HCT116 (cell line): ENCODE measurements around the gene CDH13. TPM values are rescaled to one million over a fixed set of nuclear protein-coding genes. Genes with fewer than 3 reads are reported as not detected.

Experiments
- ATAC-seq: fragments of 200-7000 bp; cut with Tn5 transposase; 2 replicates; pipeline ENCODE4 v1.9.1; 2020; ENCODE audit warnings: mild to moderate bottlenecking, moderate library complexity
- BruUV-seq: library from RNA; stranded (reverse); fragments of 400-500 nt; replicated peaks from 2 replicates; lab custom pipeline; 2021; lab: Mats Ljungman, UMichigan
- CTCF ChIA-PET: fragments of 300-600 bp; sonication (Branson Sonifier 250); formaldehyde crosslinking; loops from one replicate; lab custom pipeline; 2021; ENCODE audit warnings: antibody characterized with exemption; lab: Charles Lee
- POLR2A ChIA-PET: fragments of 300-600, 350-600 bp; sonication (Branson Sonifier 250); formaldehyde crosslinking; loops from one replicate; lab custom pipeline; 2021; ENCODE audit warnings: antibody characterized with exemption; lab: Charles Lee
- RAD21 ChIA-PET, 2 experiments: fragments of 300-600 bp; sonication (Branson Sonifier 250); formaldehyde crosslinking; loops; one replicate each; lab custom pipeline; 2023; ENCODE audit warnings: low total read pairs in 2 of 2; ENCODE audit not compliant: uncharacterized antibody in 2 of 2, unreplicated experiment in 2 of 2, low non-redundant PET in 1 of 2; lab: Charles Lee
- DNase-seq: peaks from one replicate; pipeline ENCODE4 v3.0.0-alpha.2; 2010; ENCODE audit warnings: low read depth, low spot score
- H2AFZ ChIP-seq: fragments of 200-600 bp; shearing (Covaris generic), sonication (generic); 2 replicates; pipeline ENCODE4 v1.6.1; 2017; ENCODE audit warnings: low read depth, mixed run types, mixed read lengths, antibody characterized with exemption, low read length; ENCODE audit not compliant: poor library complexity, severe bottlenecking
- H3K27ac ChIP-seq: 2 replicates; pipeline ENCODE4 v1.5.1; 2012; ENCODE audit warnings: low read depth, low read length
- H3K27me3 ChIP-seq: fragments of 200-600 bp; sonication (generic); 2 replicates; pipeline ENCODE4 v1.6.1; 2016; ENCODE audit warnings: mixed run types, low read length, mixed read lengths; ENCODE audit not compliant: insufficient read depth
- H3K36me3 ChIP-seq, 2 experiments: fragments of 200-500 bp in 1 of 2; fragments of 200-600 bp in 1 of 2; sonication (Bioruptor generic) in 1 of 2; sonication (generic) in 1 of 2; 2 replicates each; pipeline versions ENCODE4 v1.5.1 to v1.6.1; 2014 to 2016; ENCODE audit warnings: low read length in 2 of 2, inconsistent platforms in 1 of 2, mixed read lengths in 1 of 2, mixed run types in 1 of 2; ENCODE audit not compliant: insufficient read depth in 2 of 2, control insufficient read depth in 1 of 2
- H3K4me1 ChIP-seq, 2 experiments: fragments of 200-600 bp in 1 of 2; sonication (generic) in 1 of 2; 2 replicates each; pipeline versions ENCODE4 v1.5.1 to v1.6.1; 2012 to 2017; ENCODE audit warnings: low read length in 2 of 2, inconsistent platforms in 1 of 2, mild to moderate bottlenecking in 1 of 2, mixed read lengths in 1 of 2, mixed run types in 1 of 2, moderate library complexity in 1 of 2; ENCODE audit not compliant: insufficient read depth in 2 of 2, control insufficient read depth in 1 of 2
- H3K4me2 ChIP-seq: fragments of 200-600 bp; sonication (generic); 2 replicates; pipeline ENCODE4 v1.6.1; 2017; ENCODE audit warnings: mixed run types, low read length, mixed read lengths
- H3K4me3 ChIP-seq, 2 experiments: fragments of 200-600 bp in 1 of 2; sonication (generic) in 1 of 2; replicated peaks in 1 of 2; 2 replicates each; pipeline ENCODE4 v1.5.1; 2011 to 2016; ENCODE audit warnings: low read length in 2 of 2, control low read depth in 1 of 2, low read depth in 1 of 2, mild to moderate bottlenecking in 1 of 2, mixed read lengths in 1 of 2, mixed run types in 1 of 2
- H3K79me2 ChIP-seq: fragments of 200-600 bp; sonication (generic); 2 replicates; pipeline ENCODE4 v1.6.1; 2017; ENCODE audit warnings: mild to moderate bottlenecking, mixed run types, low read length, moderate library complexity, mixed read lengths; ENCODE audit not compliant: insufficient read depth
- H3K9ac ChIP-seq: fragments of 200-600 bp; sonication (generic); 2 replicates; pipeline ENCODE4 v1.6.1; 2016; ENCODE audit warnings: low read length, mixed read lengths
- H3K9me2 ChIP-seq: fragments of 200-600 bp; sonication (generic), shearing (Covaris generic); 2 replicates; pipeline ENCODE4 v1.6.1; 2017; ENCODE audit warnings: mixed run types, mild to moderate bottlenecking, moderate library complexity; ENCODE audit not compliant: insufficient read depth
- H3K9me3 ChIP-seq, 2 experiments: fragments of 200-500 bp in 1 of 2; fragments of 200-600 bp in 1 of 2; sonication (Bioruptor generic) in 1 of 2; sonication (generic) in 1 of 2; 2 replicates each; pipeline ENCODE4 v1.6.1; 2014 to 2017; ENCODE audit warnings: low read length in 2 of 2, mixed read lengths in 2 of 2, inconsistent platforms in 1 of 2, low read depth in 1 of 2, mild to moderate bottlenecking in 1 of 2, mixed run types in 1 of 2, moderate library complexity in 1 of 2; ENCODE audit not compliant: control insufficient read depth in 1 of 2, insufficient read depth in 1 of 2
- H4K20me1 ChIP-seq: fragments of 200-600 bp; sonication (generic), shearing (Covaris generic); 2 replicates; pipeline ENCODE4 v1.6.1; 2017; ENCODE audit warnings: mixed run types, mild to moderate bottlenecking, moderate library complexity; ENCODE audit not compliant: insufficient read depth
- ATF3 ChIP-seq: IDR thresholded peaks from 2 replicates; pipeline ENCODE4 v1.6.1; 2012
- CBX3 ChIP-seq: IDR thresholded peaks from 2 replicates; pipeline ENCODE4 v1.6.1; 2012; ENCODE audit warnings: low read depth
- CEBPB ChIP-seq: IDR thresholded peaks from 2 replicates; pipeline ENCODE4 v1.6.1; 2012; ENCODE audit warnings: low read depth
- CTCF ChIP-seq, 3 experiments: fragments of 200-600 bp in 1 of 3; sonication (generic) in 1 of 3; IDR thresholded peaks in 2 of 3; conservative IDR thresholded peaks in 1 of 3; 2 replicates each; pipeline ENCODE4 v1.5.1; 2012 to 2017; ENCODE audit warnings: low read depth in 2 of 3, low read length in 2 of 3, antibody characterized with exemption in 1 of 3, borderline replicate concordance in 1 of 3, control low read depth in 1 of 3, mild to moderate bottlenecking in 1 of 3, mixed read lengths in 1 of 3, mixed run types in 1 of 3, moderate library complexity in 1 of 3; ENCODE audit not compliant: insufficient read depth in 1 of 3
- EGR1 ChIP-seq: IDR thresholded peaks from 2 replicates; pipeline ENCODE4 v1.6.1; 2012; ENCODE audit warnings: low read depth
- ELF1 ChIP-seq: IDR thresholded peaks from 2 replicates; pipeline ENCODE4 v1.6.1; 2012; ENCODE audit warnings: low read depth, borderline replicate concordance
- EZH2phosphoT487 ChIP-seq: fragments of 200-600 bp; IDR thresholded peaks from 2 replicates; pipeline ENCODE4 v1.6.1; 2018; ENCODE audit warnings: antibody characterized with exemption, borderline replicate concordance
- FOSL1 ChIP-seq: IDR thresholded peaks from 2 replicates; pipeline ENCODE4 v1.6.1; 2012; ENCODE audit warnings: low read depth
- POLR2A ChIP-seq: IDR thresholded peaks from 2 replicates; pipeline ENCODE4 v1.7.0; 2011; ENCODE audit warnings: borderline replicate concordance; ENCODE audit not compliant: insufficient read depth, insufficient read length; ENCODE audit errors: extremely low read depth
- POLR2AphosphoS5 ChIP-seq: IDR thresholded peaks from 2 replicates; pipeline ENCODE4 v1.6.1; 2011; ENCODE audit warnings: mild to moderate bottlenecking, low read depth, low read length, moderate library complexity
- RAD21 ChIP-seq: IDR thresholded peaks from 2 replicates; pipeline ENCODE4 v1.6.1; 2012; ENCODE audit warnings: low read depth, mild to moderate bottlenecking
- REST ChIP-seq: IDR thresholded peaks from 2 replicates; pipeline ENCODE4 v1.6.1; 2012; ENCODE audit warnings: low read depth
- SIN3A ChIP-seq: IDR thresholded peaks from 2 replicates; pipeline ENCODE4 v1.6.1; 2012; ENCODE audit warnings: low read depth
- SP1 ChIP-seq: IDR thresholded peaks from 2 replicates; pipeline ENCODE4 v1.6.1; 2012; ENCODE audit warnings: low read depth
- SRF ChIP-seq: IDR thresholded peaks from 2 replicates; pipeline ENCODE4 v1.6.1; 2012; ENCODE audit warnings: low read depth
- TCF7L2 ChIP-seq: IDR thresholded peaks from 2 replicates; pipeline ENCODE4 v1.7.0; 2011; ENCODE audit warnings: borderline replicate concordance, inconsistent platforms; ENCODE audit not compliant: insufficient read depth, insufficient read length; ENCODE audit errors: extremely low read depth
- ZBTB33 ChIP-seq: IDR thresholded peaks from 2 replicates; pipeline ENCODE4 v1.6.1; 2011; ENCODE audit warnings: mild to moderate bottlenecking, low read length, moderate library complexity; ENCODE audit not compliant: insufficient replicate concordance; ENCODE audit errors: extremely low read depth
- ZFX ChIP-seq: fragments of 450-650 bp; IDR thresholded peaks from 2 replicates; pipeline ENCODE4 v1.6.1; 2017
- intact Hi-C: fragments of 100-400 bp; cut with micrococcal nuclease; formaldehyde crosslinking; loops from 2 replicates; pipeline ENCODE4 v1.10.0; 2022
- total RNA-seq: library from RNA; stranded (reverse); gene quantifications from one replicate; pipeline ENCODE4 v1.2.1, GENCODE V29; 2021; ENCODE audit not compliant: unreplicated experiment
- TF ChIP-seq, protein P1 (sequence below): IDR thresholded peaks from 2 replicates; pipeline ENCODE4 v1.6.1; 2012

Gene CDH13
- total RNA-seq, 1 experiment from 2014 or later: not detected

DNA sequence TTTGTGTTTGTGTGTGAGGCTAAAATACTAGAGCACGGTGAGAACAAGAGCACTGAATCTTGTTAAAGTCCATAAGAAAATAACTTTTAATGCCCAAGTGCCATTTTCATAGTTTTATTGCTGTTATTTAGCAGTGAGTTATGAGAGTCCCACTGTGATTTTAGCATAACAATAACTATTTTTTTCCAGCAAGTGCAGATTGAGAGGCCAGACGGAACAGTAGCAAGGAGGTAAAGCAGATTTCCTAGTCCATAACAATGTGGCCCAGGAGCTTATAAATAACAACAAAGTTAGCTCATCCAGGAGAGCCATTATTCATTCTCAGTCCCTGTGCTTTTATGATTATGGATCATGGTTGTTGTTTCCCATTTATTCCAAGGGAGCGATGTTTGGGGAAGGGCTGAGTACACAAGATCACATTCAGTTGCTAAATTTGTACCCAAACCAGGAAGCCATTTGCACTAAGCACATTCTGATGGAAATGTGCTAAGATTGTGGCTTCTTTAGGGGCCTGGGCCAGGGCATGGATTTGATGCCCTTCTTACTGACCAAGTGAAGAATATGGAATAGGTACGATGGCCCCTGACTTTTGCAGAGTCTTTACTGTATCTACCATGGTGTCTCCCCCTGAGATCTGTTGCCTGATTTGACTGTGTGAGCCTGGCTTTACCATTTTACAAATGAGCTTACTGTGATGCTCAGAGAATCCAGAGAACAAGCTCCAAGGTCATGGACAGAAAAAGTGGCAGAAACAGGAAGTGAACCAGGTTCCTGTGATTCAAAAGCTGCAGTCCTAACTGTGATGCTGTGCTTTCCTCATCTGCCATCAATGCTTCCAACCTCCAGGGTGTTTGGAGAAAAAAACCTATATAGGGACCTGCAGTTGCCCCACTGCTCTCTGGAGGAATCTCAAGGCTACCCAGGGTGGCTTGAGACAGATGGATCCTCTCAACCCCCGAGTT is 976.3 kb downstream of the CDH13 start:
- H3K36me3 ChIP-seq: no peaks in the 10 kb centered on the region
- H3K79me2 ChIP-seq: no peaks in the 10 kb centered on the region
- H2AFZ ChIP-seq: no peak overlapping the region
- H3K4me3 ChIP-seq: no peak overlapping the region
- RAD21 ChIA-PET: no interaction called here
- DNase-seq (no peak), ATAC-seq (no peak)
- peaks cover 24% of the 10 kb centered on the region for H3K27me3 ChIP-seq
- no peaks in the 10 kb centered on the region for H4K20me1 ChIP-seq
- CTCF ChIA-PET: no interaction called here
- H3K27ac ChIP-seq: no peak overlapping the region
- H3K4me2 ChIP-seq: no peak overlapping the region
- POLR2A ChIA-PET: no interaction called here
- peaks cover 0 to 4% of the 10 kb centered on the region in 2 experiments; a peak in 1 of 4 replicates for H3K4me1 ChIP-seq
- BruUV-seq: no TSS peak
- intact Hi-C loops: no loop called here
- no peaks in the 10 kb centered on the region for H3K9me2 ChIP-seq
- no peaks in the 10 kb centered on the region for H3K9me3 ChIP-seq
- no peak overlapping the region for H3K9ac ChIP-seq
- no peak for TF ChIP-seq ZFX
- TF ChIP-seq ZBTB33: no peak
- TF ChIP-seq SRF: no peak
- TF ChIP-seq RAD21: no peak
- TF ChIP-seq ELF1: no peak
- TF ChIP-seq EGR1: no peak
- TF ChIP-seq CBX3: no peak
- no peak for TF ChIP-seq TCF7L2
- no peak for TF ChIP-seq SP1
- TF ChIP-seq POLR2A: no peak
- no peak for TF ChIP-seq FOSL1
- TF ChIP-seq CEBPB: no peak
- no peak for TF ChIP-seq ATF3
- TF ChIP-seq, protein P1, sequence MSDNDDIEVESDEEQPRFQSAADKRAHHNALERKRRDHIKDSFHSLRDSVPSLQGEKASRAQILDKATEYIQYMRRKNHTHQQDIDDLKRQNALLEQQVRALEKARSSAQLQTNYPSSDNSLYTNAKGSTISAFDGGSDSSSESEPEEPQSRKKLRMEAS: no peak
- no peak for TF ChIP-seq CTCF (IDR thresholded peaks at IDR 0.05 in 2 of 3, conservative IDR thresholded peaks at IDR 0.05 in 1 of 3; ENCODE audit: borderline replicate concordance in 1 of 3, insufficient read depth in 1 of 3, low read depth in 2 of 3, low read length in 2 of 3)
- no peak for TF ChIP-seq EZH2phosphoT487
- TF ChIP-seq POLR2AphosphoS5: no peak
- no peak for TF ChIP-seq REST
- TF ChIP-seq SIN3A: no peak
